Measurements from ENCODE around the gene IL20.

Gene IL20

DNA sequence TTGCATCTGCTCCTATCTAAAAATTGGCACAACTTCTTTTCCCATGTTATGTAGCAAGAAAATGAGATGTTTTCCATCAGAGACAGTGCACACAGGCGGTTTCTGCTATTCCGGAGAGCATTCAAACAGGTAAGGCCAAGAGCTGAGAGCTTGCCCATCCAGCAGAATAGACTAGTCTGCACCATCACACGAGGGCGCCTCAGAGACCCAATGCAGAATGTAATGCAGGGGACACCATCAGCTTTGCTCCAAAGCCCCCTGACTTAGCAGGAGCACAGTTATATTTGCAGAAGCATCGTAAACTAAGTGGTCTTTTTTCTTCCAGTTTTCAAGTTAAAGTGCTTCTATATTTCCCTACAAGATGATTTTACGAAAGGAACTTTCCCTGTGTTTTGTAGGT is 36.5 kb downstream of the IL20 start:
- no peak for DNase-seq (ENCODE audit: low read depth in 2 of 2)

DNA sequence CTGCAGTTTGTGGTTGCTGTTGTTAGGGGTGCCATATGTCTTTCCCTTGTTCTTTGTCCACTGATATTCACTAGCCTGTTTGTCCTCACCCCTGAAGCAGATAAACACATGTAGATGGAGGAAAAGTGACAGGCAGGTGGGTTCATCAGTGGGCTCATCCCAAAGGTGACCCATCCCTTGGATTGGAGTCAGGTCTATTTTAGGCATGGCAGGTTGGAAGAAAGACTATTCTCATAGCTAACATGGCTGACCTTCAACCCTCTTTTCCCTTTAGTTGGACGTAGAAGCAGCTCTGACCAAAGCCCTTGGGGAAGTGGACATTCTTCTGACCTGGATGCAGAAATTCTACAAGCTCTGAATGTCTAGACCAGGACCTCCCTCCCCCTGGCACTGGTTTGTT is 37.3 kb downstream of the IL20 start:
- DNase-seq (ENCODE audit: low read depth in 2 of 2) = no peak

DNA sequence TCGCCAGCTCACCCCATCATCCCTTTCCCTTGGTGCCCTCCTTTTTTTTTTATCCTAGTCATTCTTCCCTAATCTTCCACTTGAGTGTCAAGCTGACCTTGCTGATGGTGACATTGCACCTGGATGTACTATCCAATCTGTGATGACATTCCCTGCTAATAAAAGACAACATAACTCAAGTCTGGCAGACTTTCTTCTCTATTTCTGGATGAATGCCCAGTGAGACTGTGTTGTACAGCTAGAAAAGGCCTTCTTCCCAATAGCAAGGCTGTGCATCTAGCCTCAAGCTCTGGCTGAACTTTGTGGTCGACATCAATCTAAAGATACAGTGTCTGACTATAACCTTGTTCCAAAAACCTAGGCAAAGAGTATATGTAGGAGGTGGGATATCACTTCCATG is 38.3 kb downstream of the IL20 start:
- DNase-seq (ENCODE audit: low read depth in 2 of 2) = no peak

DNA sequence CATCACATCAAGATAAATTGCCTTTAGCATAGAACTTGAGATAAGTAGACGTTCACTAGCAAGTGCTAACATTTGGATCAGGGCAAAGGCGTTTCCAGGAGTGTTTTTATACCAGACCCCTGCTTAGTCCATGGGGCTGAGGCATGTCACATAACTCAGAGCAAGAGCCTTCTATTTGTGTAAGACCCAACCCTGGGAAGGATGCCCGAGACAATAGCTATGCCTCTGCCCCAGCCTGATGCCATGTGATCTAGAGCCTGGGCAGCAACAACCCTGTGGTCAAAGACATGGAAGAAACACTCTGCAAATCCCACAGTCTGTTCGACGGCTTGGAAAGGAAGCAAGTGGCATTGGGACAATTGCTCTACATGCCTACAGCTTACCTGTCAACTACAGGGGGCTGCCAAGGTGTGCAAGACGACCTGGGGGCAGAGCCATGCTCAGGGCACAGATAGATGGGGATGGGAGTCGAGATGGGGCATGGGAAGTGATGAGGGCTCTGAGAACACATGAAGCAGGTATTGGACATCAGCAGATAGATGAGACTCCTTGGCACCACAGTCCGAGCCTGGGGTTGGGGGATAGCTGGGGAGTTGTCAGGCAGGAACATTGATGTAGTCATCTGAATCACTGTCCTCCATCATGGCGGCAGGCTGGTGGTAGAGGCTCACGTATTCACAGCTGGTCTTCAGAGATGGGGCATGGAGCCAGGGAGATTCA is 39.2 kb downstream of the IL20 start:
- no peak for DNase-seq (ENCODE audit: low read depth in 2 of 2)

DNA sequence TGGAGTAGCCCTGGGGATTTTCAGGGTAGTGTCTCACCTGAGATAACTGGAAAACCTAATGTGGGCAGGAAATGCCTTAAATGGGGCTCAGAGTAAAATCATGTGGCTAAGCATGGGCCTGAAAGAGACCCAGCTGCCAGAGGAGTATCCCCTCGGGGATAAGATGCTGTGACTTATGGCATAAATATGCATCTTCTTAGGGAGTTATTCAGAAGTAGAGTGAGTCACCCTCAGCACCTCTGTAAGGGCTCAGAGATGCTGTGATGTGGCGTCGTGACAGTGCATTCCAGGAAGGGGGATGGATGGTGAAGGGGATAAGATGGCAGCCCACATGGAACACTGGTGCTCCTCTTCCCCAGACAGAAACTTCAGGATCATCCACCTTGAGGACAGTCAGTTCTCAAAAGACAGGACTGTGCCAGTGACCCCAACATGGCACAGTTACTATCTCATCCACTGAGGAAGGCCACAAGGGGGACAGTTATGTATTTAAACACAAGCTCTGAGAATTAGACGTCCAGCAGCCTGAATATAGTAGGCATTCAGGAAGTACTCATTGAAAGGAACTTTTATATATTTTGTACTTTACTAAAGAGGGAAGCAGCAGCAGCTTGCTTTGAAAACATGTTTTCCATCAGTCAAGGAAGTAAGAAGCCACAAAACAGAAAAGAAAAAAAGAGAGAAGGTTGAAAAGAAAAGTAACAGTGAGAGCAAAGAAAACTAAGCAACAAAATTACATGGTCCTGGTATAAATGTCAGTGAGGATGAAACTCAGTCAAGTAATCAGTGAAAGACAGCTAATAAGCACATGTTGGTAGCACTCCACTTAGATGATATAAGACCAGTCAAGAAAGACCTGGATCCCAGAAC is 40.1 kb downstream of the IL20 start:
- DNase-seq (ENCODE audit: low read depth in 2 of 2) = peak; percentile 87 to 89

DNA sequence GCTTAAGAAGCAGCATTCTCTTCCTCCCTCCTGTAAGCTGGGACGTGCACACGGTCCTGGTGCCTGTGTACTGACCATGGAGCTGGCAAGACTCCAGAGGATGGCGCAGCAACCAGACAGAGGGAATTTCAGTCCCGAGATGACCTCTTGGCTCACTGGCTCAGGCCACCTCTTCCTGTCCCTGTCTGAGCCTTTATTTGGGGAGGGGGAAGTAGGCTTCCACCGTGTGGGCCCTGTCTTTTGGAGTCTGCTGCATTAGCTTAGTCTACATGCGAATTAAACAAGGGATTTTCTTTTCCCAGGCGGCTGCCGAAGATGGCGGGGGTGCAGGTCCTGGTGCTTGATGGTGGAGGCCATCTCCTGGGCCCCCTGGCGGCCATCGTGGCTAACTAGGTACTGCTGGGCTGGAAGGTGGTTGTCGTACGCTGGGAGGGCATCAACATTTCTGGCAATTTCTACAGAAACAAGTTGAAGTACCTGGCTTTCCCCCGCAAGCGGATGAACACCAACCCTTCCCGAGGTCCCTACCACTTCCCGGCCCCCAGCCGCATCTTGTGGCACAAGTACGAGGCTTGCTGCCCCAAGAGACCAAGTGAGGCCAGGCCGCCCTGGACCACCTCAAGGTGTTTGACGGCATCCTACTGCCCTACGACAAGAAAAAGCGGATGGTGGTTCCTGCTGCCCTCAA is 42.0 kb downstream of the IL20 start:
- DNase-seq (ENCODE audit: low read depth in 2 of 2) = no peak

DNA sequence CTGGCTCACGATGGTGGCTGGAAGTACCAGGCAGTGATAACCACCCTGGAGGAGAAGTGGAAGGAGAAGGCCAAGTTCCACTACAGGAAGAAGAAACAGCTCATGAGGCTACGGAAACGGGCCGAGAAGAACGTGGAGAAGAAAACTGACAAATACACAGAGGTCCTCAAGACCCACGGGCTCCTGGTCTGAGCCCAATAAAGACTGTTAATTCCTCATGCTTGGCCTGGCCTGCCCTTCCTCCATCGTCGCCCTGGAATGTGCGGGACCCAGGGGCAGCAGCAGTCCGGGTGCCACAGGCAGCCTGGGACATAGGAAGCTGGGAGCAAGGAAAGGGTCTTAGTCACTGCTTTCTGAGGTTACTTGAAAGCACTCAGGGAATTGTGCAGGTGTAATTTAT is 42.6 kb downstream of the IL20 start:
- DNase-seq (ENCODE audit: low read depth in 2 of 2) = no peak

DNA sequence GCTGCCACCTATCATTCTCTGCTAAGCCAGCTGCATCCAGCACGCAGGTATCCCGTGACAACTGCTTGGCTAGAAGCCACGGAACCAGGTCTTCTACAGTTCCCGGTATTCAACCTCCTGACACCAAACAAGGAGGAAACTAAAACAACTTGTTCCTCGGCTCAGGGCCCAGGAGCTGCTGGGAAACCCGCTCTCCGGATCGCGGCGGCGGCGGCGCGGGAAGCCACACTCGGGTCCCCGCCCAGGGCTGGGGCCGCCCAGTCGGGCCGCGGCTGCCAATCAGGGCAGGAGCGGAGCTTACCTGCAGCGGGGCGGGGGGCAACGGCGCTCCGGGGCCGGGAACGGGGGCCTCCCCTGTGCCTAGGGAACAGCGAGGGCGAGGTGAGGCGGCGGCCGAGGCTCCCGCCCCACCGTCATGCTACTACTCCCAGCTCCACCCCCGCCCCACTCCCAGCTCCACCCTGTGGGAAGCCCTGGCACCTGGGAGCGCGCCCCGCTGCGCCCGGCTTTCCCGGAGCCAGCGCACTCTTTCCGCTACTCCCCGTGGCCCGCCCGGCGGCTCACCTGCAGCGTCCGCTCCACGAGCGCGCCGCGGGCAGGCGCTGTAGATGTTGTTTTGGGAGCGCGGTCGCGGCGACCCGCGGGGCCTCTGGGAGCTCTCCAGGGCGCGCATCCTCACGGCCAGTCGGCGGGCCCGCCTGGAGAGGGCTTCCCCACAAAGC is 43.9 kb downstream of the IL20 start:
- DNase-seq (ENCODE audit: low read depth in 2 of 2) = no peak

DNA sequence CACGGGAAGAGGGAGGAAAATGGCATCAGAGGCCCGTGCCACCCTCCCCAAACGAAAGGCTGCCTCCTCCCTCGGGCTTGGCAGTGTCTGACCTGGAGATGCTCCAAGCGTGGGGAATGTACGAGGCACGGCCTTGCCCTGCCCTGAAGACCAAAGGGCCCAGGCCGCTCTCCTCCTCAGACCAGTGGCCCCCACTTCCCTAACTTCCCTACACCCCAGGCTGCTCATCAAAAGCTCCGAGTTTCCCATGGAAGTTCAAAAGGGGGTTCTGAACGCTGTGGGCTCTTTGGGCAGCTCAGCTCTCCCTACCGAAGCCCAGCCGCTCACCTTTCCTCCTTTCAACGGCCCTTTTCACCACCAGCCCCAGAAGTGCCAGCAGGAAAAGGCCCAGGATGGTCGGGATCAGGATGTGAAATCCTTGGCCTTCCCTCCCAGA is 44.5 kb downstream of the IL20 start:
- DNase-seq (ENCODE audit: low read depth in 2 of 2) = no peak

DNA sequence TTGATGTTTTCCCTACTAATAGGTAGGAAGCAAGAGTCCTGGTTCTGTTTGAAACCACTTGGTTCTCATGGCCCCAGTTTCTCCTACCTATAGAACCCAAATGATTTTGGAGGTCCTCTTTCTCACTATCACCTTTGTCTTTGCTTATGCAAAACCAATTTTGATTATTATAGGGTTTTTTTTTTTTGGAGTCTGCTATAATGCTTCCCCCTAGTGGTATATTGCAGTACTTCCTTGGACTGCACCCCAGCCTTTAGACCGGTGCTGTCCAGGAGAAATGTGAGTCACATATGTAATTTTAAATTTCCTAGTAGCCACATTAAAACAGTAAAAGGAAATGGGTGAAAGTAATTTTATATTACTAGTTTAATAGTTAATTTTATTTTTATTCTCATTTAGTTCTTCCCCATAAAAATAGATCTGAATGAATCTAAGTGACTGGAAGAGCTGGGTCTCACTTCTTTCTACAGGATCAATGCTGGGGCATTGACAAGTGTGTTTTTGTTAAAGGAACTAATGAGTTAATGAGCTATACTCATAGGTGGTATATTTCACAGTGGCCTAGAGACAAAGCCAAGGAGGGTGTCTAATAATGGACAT is 45.7 kb downstream of the IL20 start:
- DNase-seq (ENCODE audit: low read depth in 2 of 2) = no peak

DNA sequence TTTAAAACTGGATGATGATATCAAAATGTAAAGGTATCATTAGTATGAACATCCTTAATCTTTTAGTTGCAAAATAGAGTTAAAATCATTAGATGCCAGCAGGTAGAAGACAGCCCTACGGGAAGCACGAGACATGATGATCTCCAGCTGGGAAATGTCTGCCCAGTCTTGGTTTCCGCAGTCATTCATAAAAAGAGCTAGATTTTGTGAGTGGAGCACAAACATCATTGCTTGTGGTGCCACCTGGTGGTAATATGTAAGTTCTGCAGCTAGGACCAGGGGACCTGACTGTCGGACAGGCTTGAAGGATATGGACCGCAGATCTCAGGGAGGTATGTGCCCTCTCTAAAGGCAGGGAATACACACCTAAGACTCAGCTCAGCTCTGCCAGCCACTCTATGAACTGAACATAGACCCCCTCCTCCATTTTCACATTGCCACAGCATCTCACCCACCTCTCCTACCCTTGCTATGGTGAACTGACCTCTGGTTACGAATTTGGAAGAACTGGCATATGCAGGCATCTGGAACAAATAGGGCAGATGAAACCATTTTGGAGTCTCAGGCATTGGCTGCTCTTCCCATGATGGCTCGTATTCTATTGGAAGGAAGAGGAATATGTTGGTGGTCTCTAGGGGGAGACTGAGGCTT is 47.1 kb downstream of the IL20 start:
- peak in 1 of 2 experiments; percentile 38 for DNase-seq (ENCODE audit: low read depth in 2 of 2)

DNA sequence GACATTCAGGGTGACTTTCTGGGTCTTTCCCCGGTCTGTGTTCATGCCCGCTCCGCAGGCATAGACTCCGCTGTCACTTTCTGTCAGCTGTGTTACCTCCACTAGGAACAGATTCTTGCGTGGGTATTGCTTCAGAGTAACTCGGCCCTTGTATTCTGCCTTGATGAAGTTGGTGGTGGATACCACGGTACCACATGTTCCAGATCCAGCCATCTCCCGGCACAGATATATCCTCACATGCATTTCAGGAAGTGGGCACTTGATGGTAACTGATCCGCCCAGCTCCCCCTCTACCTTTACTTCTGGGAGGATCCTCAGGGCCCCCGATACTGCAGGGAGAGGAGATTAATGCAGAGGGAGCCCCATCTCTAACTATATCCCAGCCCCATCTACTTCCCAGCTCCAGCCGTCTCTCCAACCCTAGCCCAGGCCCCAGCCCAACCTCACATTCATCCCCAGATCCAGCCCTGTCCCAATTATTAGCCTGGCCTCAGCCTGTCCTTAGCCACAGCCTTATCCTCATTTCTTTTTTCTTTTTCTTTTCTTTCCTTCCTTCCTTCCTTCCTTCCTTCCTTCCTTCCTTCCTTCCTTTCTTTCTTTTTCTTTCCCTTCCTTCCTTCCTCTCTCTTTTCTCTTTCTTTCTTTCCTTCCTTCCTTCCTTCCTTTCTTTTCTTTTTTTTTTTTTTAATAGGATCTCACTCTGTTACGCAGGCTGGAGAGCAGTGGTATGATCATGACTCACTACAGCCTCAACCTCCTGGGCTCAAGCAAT is 48.5 kb downstream of the IL20 start:
- DNase-seq (ENCODE audit: low read depth in 2 of 2) = no peak

DNA sequence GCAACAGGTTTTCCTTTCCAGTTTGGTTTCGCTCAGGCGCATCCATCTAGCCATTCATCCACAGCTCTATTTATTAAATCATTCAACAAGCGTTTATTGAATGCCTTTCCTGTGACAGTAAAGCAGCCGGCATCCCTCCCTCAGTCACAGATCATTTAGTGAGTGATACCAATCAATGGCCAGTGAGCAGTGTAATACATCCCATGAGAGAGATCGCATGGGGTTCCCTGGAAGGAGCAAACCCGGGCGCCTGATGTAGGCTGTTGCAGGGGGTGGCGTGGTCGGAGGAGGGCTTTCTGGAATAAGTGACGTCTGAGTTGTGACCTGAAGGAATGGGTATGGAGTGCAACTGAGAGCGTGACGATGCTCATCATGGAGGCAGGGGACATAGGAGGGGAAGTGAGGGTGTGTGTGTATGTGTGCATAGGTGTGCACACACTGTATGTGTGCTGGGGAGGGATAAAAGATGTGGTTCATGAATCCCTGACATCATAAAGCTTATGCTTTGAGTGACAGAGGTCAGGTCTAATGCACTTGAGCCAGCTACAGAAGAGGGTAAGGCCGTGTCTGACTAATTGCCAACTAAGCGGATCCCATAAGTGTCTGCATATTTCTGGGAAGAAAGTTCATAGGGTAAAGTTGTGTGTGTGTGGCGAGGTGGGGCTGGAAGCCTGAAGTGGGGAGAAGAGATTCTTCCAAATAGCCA is 49.8 kb downstream of the IL20 start:
- DNase-seq (ENCODE audit: low read depth in 2 of 2) = no peak

DNA sequence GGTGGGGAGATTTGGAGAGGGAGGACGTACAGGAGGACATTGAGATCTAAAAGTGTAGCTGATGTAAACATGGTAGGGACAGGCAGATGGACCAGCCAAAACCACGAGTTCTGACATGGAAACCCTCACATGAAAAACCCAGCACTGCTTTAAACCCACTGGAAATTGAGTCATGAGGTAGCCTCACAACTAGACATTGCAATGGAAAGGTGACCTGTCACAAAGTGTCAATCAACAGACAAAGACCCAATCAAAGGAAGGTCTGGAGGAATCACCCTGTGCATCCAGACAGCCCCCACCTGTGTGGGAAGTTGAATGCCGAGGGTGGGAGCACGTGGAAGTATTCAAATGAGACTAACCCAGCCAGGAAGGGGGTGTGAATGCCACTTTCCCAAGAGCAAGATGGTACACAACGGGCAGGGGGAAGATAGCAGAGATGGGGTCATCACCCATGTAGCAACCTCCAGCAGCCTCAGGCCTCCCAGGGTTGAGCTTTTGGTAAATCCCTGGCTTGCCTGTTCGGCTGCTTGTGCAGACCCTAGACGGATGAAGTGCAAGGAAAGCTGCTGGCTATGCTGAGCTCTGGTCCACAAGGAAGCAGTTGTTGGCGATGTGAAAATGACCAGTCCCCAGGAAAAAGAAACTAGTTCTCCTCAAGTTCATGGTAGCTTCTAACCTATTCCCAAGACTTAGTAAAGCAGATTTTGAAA is 50.7 kb downstream of the IL20 start:
- DNase-seq (ENCODE audit: low read depth in 2 of 2) = no peak

DNA sequence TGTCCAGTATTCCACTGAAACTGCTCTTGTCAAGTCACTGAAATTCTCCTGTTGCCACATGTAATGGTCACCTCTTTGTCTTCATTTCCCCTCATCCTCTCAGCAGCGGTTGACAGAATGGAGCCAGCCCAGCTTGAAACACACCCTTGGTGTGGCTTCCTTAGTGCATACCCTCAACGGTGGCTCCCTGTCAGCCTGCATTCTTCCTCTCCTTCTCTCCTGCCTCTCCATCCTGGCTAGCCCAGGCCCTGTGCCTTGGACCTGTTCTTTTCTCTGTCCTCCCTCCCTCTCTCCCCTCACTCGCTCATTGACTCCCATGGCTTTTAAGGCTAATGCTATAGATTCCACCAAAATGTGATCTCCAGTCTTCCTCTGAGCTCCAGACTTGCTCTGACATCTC is 52.7 kb downstream of the IL20 start:
- no peak for DNase-seq (ENCODE audit: low read depth in 2 of 2)
